HCT116 (cell line): ENCODE results near the gene LRCH2. TPM values are rescaled to one million over a fixed set of nuclear protein-coding genes. Genes with fewer than 3 reads are reported as not detected.

Experiments
- ATAC-seq: fragments of 200-7000 bp; cut with Tn5 transposase; 2 replicates; pipeline ENCODE4 v1.9.1; 2020; ENCODE audit warnings: mild to moderate bottlenecking, moderate library complexity
- BruUV-seq: library from RNA; stranded (reverse); fragments of 400-500 nt; replicated peaks from 2 replicates; lab custom pipeline; 2021; lab: Mats Ljungman, UMichigan
- CTCF ChIA-PET: fragments of 300-600 bp; sonication (Branson Sonifier 250); formaldehyde crosslinking; loops from one replicate; lab custom pipeline; 2021; ENCODE audit warnings: antibody characterized with exemption; lab: Charles Lee
- POLR2A ChIA-PET: fragments of 300-600, 350-600 bp; sonication (Branson Sonifier 250); formaldehyde crosslinking; loops from one replicate; lab custom pipeline; 2021; ENCODE audit warnings: antibody characterized with exemption; lab: Charles Lee
- RAD21 ChIA-PET, 2 experiments: fragments of 300-600 bp; sonication (Branson Sonifier 250); formaldehyde crosslinking; loops; one replicate each; lab custom pipeline; 2023; ENCODE audit warnings: low total read pairs in 2 of 2; ENCODE audit not compliant: uncharacterized antibody in 2 of 2, unreplicated experiment in 2 of 2, low non-redundant PET in 1 of 2; lab: Charles Lee
- DNase-seq: peaks from one replicate; pipeline ENCODE4 v3.0.0-alpha.2; 2010; ENCODE audit warnings: low read depth, low spot score
- H2AFZ ChIP-seq: fragments of 200-600 bp; shearing (Covaris generic), sonication (generic); 2 replicates; pipeline ENCODE4 v1.6.1; 2017; ENCODE audit warnings: low read depth, mixed run types, mixed read lengths, antibody characterized with exemption, low read length; ENCODE audit not compliant: poor library complexity, severe bottlenecking
- H3K27ac ChIP-seq: 2 replicates; pipeline ENCODE4 v1.5.1; 2012; ENCODE audit warnings: low read depth, low read length
- H3K27me3 ChIP-seq: fragments of 200-600 bp; sonication (generic); 2 replicates; pipeline ENCODE4 v1.6.1; 2016; ENCODE audit warnings: mixed run types, low read length, mixed read lengths; ENCODE audit not compliant: insufficient read depth
- H3K36me3 ChIP-seq, 2 experiments: fragments of 200-500 bp in 1 of 2; fragments of 200-600 bp in 1 of 2; sonication (Bioruptor generic) in 1 of 2; sonication (generic) in 1 of 2; 2 replicates each; pipeline versions ENCODE4 v1.5.1 to v1.6.1; 2014 to 2016; ENCODE audit warnings: low read length in 2 of 2, inconsistent platforms in 1 of 2, mixed read lengths in 1 of 2, mixed run types in 1 of 2; ENCODE audit not compliant: insufficient read depth in 2 of 2, control insufficient read depth in 1 of 2
- H3K4me1 ChIP-seq, 2 experiments: fragments of 200-600 bp in 1 of 2; sonication (generic) in 1 of 2; 2 replicates each; pipeline versions ENCODE4 v1.5.1 to v1.6.1; 2012 to 2017; ENCODE audit warnings: low read length in 2 of 2, inconsistent platforms in 1 of 2, mild to moderate bottlenecking in 1 of 2, mixed read lengths in 1 of 2, mixed run types in 1 of 2, moderate library complexity in 1 of 2; ENCODE audit not compliant: insufficient read depth in 2 of 2, control insufficient read depth in 1 of 2
- H3K4me2 ChIP-seq: fragments of 200-600 bp; sonication (generic); 2 replicates; pipeline ENCODE4 v1.6.1; 2017; ENCODE audit warnings: mixed run types, low read length, mixed read lengths
- H3K4me3 ChIP-seq, 2 experiments: fragments of 200-600 bp in 1 of 2; sonication (generic) in 1 of 2; replicated peaks in 1 of 2; 2 replicates each; pipeline ENCODE4 v1.5.1; 2011 to 2016; ENCODE audit warnings: low read length in 2 of 2, control low read depth in 1 of 2, low read depth in 1 of 2, mild to moderate bottlenecking in 1 of 2, mixed read lengths in 1 of 2, mixed run types in 1 of 2
- H3K79me2 ChIP-seq: fragments of 200-600 bp; sonication (generic); 2 replicates; pipeline ENCODE4 v1.6.1; 2017; ENCODE audit warnings: mild to moderate bottlenecking, mixed run types, low read length, moderate library complexity, mixed read lengths; ENCODE audit not compliant: insufficient read depth
- H3K9ac ChIP-seq: fragments of 200-600 bp; sonication (generic); 2 replicates; pipeline ENCODE4 v1.6.1; 2016; ENCODE audit warnings: low read length, mixed read lengths
- H3K9me2 ChIP-seq: fragments of 200-600 bp; sonication (generic), shearing (Covaris generic); 2 replicates; pipeline ENCODE4 v1.6.1; 2017; ENCODE audit warnings: mixed run types, mild to moderate bottlenecking, moderate library complexity; ENCODE audit not compliant: insufficient read depth
- H3K9me3 ChIP-seq, 2 experiments: fragments of 200-500 bp in 1 of 2; fragments of 200-600 bp in 1 of 2; sonication (Bioruptor generic) in 1 of 2; sonication (generic) in 1 of 2; 2 replicates each; pipeline ENCODE4 v1.6.1; 2014 to 2017; ENCODE audit warnings: low read length in 2 of 2, mixed read lengths in 2 of 2, inconsistent platforms in 1 of 2, low read depth in 1 of 2, mild to moderate bottlenecking in 1 of 2, mixed run types in 1 of 2, moderate library complexity in 1 of 2; ENCODE audit not compliant: control insufficient read depth in 1 of 2, insufficient read depth in 1 of 2
- H4K20me1 ChIP-seq: fragments of 200-600 bp; sonication (generic), shearing (Covaris generic); 2 replicates; pipeline ENCODE4 v1.6.1; 2017; ENCODE audit warnings: mixed run types, mild to moderate bottlenecking, moderate library complexity; ENCODE audit not compliant: insufficient read depth
- CBX3 ChIP-seq: IDR thresholded peaks from 2 replicates; pipeline ENCODE4 v1.6.1; 2012; ENCODE audit warnings: low read depth
- CEBPB ChIP-seq: IDR thresholded peaks from 2 replicates; pipeline ENCODE4 v1.6.1; 2012; ENCODE audit warnings: low read depth
- ELF1 ChIP-seq: IDR thresholded peaks from 2 replicates; pipeline ENCODE4 v1.6.1; 2012; ENCODE audit warnings: low read depth, borderline replicate concordance
- FOSL1 ChIP-seq: IDR thresholded peaks from 2 replicates; pipeline ENCODE4 v1.6.1; 2012; ENCODE audit warnings: low read depth
- JUND ChIP-seq: IDR thresholded peaks from 2 replicates; pipeline ENCODE4 v1.6.1; 2012
- POLR2A ChIP-seq: IDR thresholded peaks from 2 replicates; pipeline ENCODE4 v1.7.0; 2011; ENCODE audit warnings: borderline replicate concordance; ENCODE audit not compliant: insufficient read depth, insufficient read length; ENCODE audit errors: extremely low read depth
- POLR2AphosphoS5 ChIP-seq: IDR thresholded peaks from 2 replicates; pipeline ENCODE4 v1.6.1; 2011; ENCODE audit warnings: mild to moderate bottlenecking, low read depth, low read length, moderate library complexity
- RAD21 ChIP-seq: IDR thresholded peaks from 2 replicates; pipeline ENCODE4 v1.6.1; 2012; ENCODE audit warnings: low read depth, mild to moderate bottlenecking
- SIN3A ChIP-seq: IDR thresholded peaks from 2 replicates; pipeline ENCODE4 v1.6.1; 2012; ENCODE audit warnings: low read depth
- SP1 ChIP-seq: IDR thresholded peaks from 2 replicates; pipeline ENCODE4 v1.6.1; 2012; ENCODE audit warnings: low read depth
- SRF ChIP-seq: IDR thresholded peaks from 2 replicates; pipeline ENCODE4 v1.6.1; 2012; ENCODE audit warnings: low read depth
- YY1 ChIP-seq: IDR thresholded peaks from 2 replicates; pipeline ENCODE4 v1.6.1; 2011; ENCODE audit warnings: low read length, low read depth, moderate library complexity, mild to moderate bottlenecking; ENCODE audit not compliant: insufficient replicate concordance; ENCODE audit errors: extremely low read depth
- ZFX ChIP-seq: fragments of 450-650 bp; IDR thresholded peaks from 2 replicates; pipeline ENCODE4 v1.6.1; 2017
- intact Hi-C: fragments of 100-400 bp; cut with micrococcal nuclease; formaldehyde crosslinking; loops from 2 replicates; pipeline ENCODE4 v1.10.0; 2022
- total RNA-seq: library from RNA; stranded (reverse); gene quantifications from one replicate; pipeline ENCODE4 v1.2.1, GENCODE V29; 2021; ENCODE audit not compliant: unreplicated experiment
- TF ChIP-seq, protein P1 (sequence below): IDR thresholded peaks from 2 replicates; pipeline ENCODE4 v1.6.1; 2011; ENCODE audit warnings: mild to moderate bottlenecking, low read length, moderate library complexity; ENCODE audit not compliant: insufficient replicate concordance; ENCODE audit errors: extremely low read depth
- TF ChIP-seq, protein P2 (sequence below): IDR thresholded peaks from 2 replicates; pipeline ENCODE4 v1.6.1; 2012; ENCODE audit warnings: low read depth
- TF ChIP-seq, protein P3 (sequence below): IDR thresholded peaks from 2 replicates; pipeline ENCODE4 v1.6.1; 2012
- TF ChIP-seq, protein P4 (sequence below), 3 experiments: fragments of 200-600 bp in 1 of 3; sonication (generic) in 1 of 3; IDR thresholded peaks in 2 of 3; conservative IDR thresholded peaks in 1 of 3; 2 replicates each; pipeline ENCODE4 v1.5.1; 2012 to 2017; ENCODE audit warnings: low read depth in 2 of 3, low read length in 2 of 3, antibody characterized with exemption in 1 of 3, borderline replicate concordance in 1 of 3, control low read depth in 1 of 3, mild to moderate bottlenecking in 1 of 3, mixed read lengths in 1 of 3, mixed run types in 1 of 3, moderate library complexity in 1 of 3; ENCODE audit not compliant: insufficient read depth in 1 of 3
- TF ChIP-seq, protein P5 (sequence below): IDR thresholded peaks from 2 replicates; pipeline ENCODE4 v1.6.1; 2012

The LRCH2 gene
- total RNA-seq, 1 experiment from 2014 or later: not detected

DNA sequence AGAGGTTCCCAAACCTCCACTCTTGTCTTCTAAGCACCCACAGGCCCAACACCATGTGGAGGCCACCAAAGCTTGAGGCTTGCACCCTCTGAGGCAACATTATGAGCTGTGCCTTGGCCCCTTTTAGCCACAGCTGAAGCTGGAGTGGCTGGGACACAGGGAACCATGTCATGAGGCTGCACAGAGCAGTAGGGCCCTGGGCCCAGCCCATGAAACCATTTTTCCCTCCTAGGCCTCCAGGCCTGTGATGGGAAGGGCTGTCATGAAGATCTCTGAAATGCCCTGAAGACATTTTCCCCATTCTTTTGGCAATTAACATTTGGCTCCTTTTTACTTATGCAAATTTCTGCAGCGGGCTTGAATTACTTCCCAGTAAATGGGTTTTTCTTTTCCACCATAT lies 29.9 kb downstream of the LRCH2 start:
- Histone ChIP-seq H3K4me1 (no peaks in the 10 kb centered on the region), H3K9me3 (no peaks in the 10 kb centered on the region), H3K4me3 (no peak overlapping the region), H3K36me3 (no peaks in the 10 kb centered on the region), H3K9me2 (no peaks in the 10 kb centered on the region), H4K20me1 (no peaks in the 10 kb centered on the region), H3K4me2 (no peak overlapping the region), H3K27ac (no peak overlapping the region), H3K79me2 (no peaks in the 10 kb centered on the region), H3K27me3 (no peaks in the 10 kb centered on the region), H2AFZ (no peak overlapping the region), H3K9ac (no peak overlapping the region)
- ATAC-seq (no peak), DNase-seq (no peak)
- no peak for TF ChIP-seq CEBPB
- TF ChIP-seq FOSL1: no peak
- TF ChIP-seq POLR2A: no peak
- TF ChIP-seq ELF1: no peak
- no peak for TF ChIP-seq YY1
- TF ChIP-seq, protein P1, sequence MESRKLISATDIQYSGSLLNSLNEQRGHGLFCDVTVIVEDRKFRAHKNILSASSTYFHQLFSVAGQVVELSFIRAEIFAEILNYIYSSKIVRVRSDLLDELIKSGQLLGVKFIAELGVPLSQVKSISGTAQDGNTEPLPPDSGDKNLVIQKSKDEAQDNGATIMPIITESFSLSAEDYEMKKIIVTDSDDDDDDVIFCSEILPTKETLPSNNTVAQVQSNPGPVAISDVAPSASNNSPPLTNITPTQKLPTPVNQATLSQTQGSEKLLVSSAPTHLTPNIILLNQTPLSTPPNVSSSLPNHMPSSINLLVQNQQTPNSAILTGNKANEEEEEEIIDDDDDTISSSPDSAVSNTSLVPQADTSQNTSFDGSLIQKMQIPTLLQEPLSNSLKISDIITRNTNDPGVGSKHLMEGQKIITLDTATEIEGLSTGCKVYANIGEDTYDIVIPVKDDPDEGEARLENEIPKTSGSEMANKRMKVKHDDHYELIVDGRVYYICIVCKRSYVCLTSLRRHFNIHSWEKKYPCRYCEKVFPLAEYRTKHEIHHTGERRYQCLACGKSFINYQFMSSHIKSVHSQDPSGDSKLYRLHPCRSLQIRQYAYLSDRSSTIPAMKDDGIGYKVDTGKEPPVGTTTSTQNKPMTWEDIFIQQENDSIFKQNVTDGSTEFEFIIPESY: no peak
- no peak for TF ChIP-seq JUND
- no peak for TF ChIP-seq SP1
- TF ChIP-seq, protein P2, sequence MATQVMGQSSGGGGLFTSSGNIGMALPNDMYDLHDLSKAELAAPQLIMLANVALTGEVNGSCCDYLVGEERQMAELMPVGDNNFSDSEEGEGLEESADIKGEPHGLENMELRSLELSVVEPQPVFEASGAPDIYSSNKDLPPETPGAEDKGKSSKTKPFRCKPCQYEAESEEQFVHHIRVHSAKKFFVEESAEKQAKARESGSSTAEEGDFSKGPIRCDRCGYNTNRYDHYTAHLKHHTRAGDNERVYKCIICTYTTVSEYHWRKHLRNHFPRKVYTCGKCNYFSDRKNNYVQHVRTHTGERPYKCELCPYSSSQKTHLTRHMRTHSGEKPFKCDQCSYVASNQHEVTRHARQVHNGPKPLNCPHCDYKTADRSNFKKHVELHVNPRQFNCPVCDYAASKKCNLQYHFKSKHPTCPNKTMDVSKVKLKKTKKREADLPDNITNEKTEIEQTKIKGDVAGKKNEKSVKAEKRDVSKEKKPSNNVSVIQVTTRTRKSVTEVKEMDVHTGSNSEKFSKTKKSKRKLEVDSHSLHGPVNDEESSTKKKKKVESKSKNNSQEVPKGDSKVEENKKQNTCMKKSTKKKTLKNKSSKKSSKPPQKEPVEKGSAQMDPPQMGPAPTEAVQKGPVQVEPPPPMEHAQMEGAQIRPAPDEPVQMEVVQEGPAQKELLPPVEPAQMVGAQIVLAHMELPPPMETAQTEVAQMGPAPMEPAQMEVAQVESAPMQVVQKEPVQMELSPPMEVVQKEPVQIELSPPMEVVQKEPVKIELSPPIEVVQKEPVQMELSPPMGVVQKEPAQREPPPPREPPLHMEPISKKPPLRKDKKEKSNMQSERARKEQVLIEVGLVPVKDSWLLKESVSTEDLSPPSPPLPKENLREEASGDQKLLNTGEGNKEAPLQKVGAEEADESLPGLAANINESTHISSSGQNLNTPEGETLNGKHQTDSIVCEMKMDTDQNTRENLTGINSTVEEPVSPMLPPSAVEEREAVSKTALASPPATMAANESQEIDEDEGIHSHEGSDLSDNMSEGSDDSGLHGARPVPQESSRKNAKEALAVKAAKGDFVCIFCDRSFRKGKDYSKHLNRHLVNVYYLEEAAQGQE: no peak
- no peak for TF ChIP-seq SRF
- TF ChIP-seq, protein P3, sequence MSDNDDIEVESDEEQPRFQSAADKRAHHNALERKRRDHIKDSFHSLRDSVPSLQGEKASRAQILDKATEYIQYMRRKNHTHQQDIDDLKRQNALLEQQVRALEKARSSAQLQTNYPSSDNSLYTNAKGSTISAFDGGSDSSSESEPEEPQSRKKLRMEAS: no peak
- TF ChIP-seq, protein P4, sequence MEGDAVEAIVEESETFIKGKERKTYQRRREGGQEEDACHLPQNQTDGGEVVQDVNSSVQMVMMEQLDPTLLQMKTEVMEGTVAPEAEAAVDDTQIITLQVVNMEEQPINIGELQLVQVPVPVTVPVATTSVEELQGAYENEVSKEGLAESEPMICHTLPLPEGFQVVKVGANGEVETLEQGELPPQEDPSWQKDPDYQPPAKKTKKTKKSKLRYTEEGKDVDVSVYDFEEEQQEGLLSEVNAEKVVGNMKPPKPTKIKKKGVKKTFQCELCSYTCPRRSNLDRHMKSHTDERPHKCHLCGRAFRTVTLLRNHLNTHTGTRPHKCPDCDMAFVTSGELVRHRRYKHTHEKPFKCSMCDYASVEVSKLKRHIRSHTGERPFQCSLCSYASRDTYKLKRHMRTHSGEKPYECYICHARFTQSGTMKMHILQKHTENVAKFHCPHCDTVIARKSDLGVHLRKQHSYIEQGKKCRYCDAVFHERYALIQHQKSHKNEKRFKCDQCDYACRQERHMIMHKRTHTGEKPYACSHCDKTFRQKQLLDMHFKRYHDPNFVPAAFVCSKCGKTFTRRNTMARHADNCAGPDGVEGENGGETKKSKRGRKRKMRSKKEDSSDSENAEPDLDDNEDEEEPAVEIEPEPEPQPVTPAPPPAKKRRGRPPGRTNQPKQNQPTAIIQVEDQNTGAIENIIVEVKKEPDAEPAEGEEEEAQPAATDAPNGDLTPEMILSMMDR (IDR thresholded peaks at IDR 0.05 in 2 of 3, conservative IDR thresholded peaks at IDR 0.05 in 1 of 3; ENCODE audit: borderline replicate concordance in 1 of 3, insufficient read depth in 1 of 3, low read depth in 2 of 3, low read length in 2 of 3): no peak
- no peak for TF ChIP-seq CBX3
- no peak for TF ChIP-seq RAD21
- TF ChIP-seq, protein P5, sequence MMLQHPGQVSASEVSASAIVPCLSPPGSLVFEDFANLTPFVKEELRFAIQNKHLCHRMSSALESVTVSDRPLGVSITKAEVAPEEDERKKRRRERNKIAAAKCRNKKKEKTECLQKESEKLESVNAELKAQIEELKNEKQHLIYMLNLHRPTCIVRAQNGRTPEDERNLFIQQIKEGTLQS: no peak
- TF ChIP-seq SIN3A: no peak
- TF ChIP-seq ZFX: no peak
- no peak for TF ChIP-seq POLR2AphosphoS5
- no TSS peak for BruUV-seq
- CTCF ChIA-PET: no interaction called here
- intact Hi-C loops: no loop called here
- RAD21 ChIA-PET: no interaction called here
- POLR2A ChIA-PET: no interaction called here
